Activated CD4-positive, alpha-beta T cell treated with anti-CD3 and anti-CD28 coated beads, Interleukin-2, amount 10 ng/mL, durations not matched to agents 7 days and 5 days (primary cell): ENCODE data around the gene CLMN. TPM values are rescaled to one million over a fixed set of nuclear protein-coding genes. Genes with fewer than 3 reads are reported as not detected.

Experiments used
- CTCF ChIA-PET: fragments of 350-600 bp; sonication (Branson Sonifier 250); formaldehyde crosslinking; loops from one replicate; lab custom pipeline; 2021; ENCODE audit warnings: antibody characterized with exemption; lab: Charles Lee
- POLR2A ChIA-PET: fragments of 350-600 bp; sonication (Branson Sonifier 250); formaldehyde crosslinking; loops from one replicate; lab custom pipeline; 2021; ENCODE audit warnings: antibody characterized with exemption; lab: Charles Lee
- DNase-seq: peaks from one replicate; pipeline ENCODE4 v3.0.0-alpha.2; 2020
- H3K27ac Mint-ChIP-seq: one replicate; pipeline ENCODE4 v1.8.0; 2021; ENCODE audit warnings: mild to moderate bottlenecking, moderate library complexity, mixed read lengths
- H3K27me3 Mint-ChIP-seq: one replicate; pipeline ENCODE4 v1.8.0; 2021; ENCODE audit warnings: mixed read lengths
- H3K36me3 Mint-ChIP-seq: one replicate; pipeline ENCODE4 v1.8.0; 2021; ENCODE audit warnings: low read depth, mixed read lengths
- H3K4me1 Mint-ChIP-seq: one replicate; pipeline ENCODE4 v1.8.0; 2021; ENCODE audit warnings: mixed read lengths
- H3K4me3 Mint-ChIP-seq: one replicate; pipeline ENCODE4 v1.8.0; 2021; ENCODE audit warnings: mild to moderate bottlenecking, moderate library complexity, mixed read lengths
- H3K9me3 Mint-ChIP-seq: one replicate; pipeline ENCODE4 v1.8.0; 2021; ENCODE audit warnings: mixed read lengths
- total RNA-seq, 2 experiments: library from RNA; stranded (reverse); gene quantifications; one replicate each; pipeline ENCODE4 v1.2.3, GENCODE V29; 2021

CLMN gene
- total RNA-seq, 2 experiments from 2014 or later, result 0.42 to 0.94 TPM

DNA sequence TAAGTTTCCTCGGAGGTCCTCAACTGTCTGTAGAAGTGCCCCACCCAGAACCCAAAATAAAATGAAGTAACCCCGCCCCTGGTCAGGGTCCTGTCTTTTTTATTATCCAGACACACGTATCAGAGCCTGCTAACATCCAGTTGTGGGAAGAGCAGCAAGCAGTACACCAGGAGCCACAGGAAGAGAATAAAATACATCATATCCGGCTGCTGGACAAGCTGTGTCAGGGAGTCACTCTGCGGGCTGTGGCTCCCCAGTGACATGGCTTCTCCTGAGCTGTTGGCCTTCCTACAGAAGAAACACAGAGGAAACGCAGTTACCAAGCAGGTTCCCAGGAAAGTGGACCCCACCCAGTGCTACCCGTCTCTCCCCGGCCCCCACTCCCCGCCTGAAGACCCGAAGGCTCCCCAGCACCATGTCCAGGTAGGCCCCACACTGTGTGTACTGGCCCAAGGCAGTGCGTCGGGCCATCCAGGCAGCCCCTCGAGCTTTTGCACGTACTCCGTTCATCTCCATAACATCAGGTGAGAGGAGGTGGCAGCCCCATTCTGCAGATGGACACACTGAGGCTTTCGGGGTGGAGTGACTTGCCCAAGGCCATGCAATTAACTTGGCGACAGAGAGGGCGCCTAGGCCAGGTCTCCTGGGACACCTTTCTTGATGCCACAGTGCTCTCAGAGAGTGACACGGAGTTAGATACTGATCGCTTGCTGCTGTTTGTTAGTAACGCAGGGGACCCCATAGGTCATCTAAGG, 128.1 kb downstream of the CLMN start:
- CTCF ChIA-PET, result no interaction called here
- no peaks in the 10 kb centered on the region for H3K4me1 Mint-ChIP-seq
- H3K4me3 Mint-ChIP-seq, result no peak overlapping the region
- peaks cover 12% of the 10 kb centered on the region for H3K27me3 Mint-ChIP-seq
- POLR2A ChIA-PET, result no interaction called here
- H3K27ac Mint-ChIP-seq, result no peak overlapping the region
- no peaks in the 10 kb centered on the region for H3K36me3 Mint-ChIP-seq
- no peak for DNase-seq
- peaks cover 6% of the 10 kb centered on the region for H3K9me3 Mint-ChIP-seq

- no peaks in the 10 kb centered on the region for H3K4me1 Mint-ChIP-seq
- DNase-seq, result no peak
- POLR2A ChIA-PET, result no interaction called here
- CTCF ChIA-PET, result no interaction called here
- H3K9me3 Mint-ChIP-seq, result peaks cover 6% of the 10 kb centered on the region
- no peak overlapping the region for H3K4me3 Mint-ChIP-seq
- no peak overlapping the region for H3K27ac Mint-ChIP-seq
- H3K36me3 Mint-ChIP-seq, result no peaks in the 10 kb centered on the region
- H3K27me3 Mint-ChIP-seq, result peaks cover 18% of the 10 kb centered on the region
Measured at GRCh38 chr14:95190857-95191256, 128.9 kb downstream of the CLMN start.

GRCh38 chr14:95190346-95190840, 129.3 kb downstream of the CLMN start:
- no peak overlapping the region for H3K4me3 Mint-ChIP-seq
- no peak for DNase-seq
- H3K27me3 Mint-ChIP-seq, result peaks cover 23% of the 10 kb centered on the region
- no peak overlapping the region for H3K27ac Mint-ChIP-seq
- H3K4me1 Mint-ChIP-seq, result no peaks in the 10 kb centered on the region
- ChIA-PET POLR2A (no interaction called here), CTCF (no interaction called here)
- peaks cover 6% of the 10 kb centered on the region for H3K9me3 Mint-ChIP-seq
- no peaks in the 10 kb centered on the region for H3K36me3 Mint-ChIP-seq

DNA sequence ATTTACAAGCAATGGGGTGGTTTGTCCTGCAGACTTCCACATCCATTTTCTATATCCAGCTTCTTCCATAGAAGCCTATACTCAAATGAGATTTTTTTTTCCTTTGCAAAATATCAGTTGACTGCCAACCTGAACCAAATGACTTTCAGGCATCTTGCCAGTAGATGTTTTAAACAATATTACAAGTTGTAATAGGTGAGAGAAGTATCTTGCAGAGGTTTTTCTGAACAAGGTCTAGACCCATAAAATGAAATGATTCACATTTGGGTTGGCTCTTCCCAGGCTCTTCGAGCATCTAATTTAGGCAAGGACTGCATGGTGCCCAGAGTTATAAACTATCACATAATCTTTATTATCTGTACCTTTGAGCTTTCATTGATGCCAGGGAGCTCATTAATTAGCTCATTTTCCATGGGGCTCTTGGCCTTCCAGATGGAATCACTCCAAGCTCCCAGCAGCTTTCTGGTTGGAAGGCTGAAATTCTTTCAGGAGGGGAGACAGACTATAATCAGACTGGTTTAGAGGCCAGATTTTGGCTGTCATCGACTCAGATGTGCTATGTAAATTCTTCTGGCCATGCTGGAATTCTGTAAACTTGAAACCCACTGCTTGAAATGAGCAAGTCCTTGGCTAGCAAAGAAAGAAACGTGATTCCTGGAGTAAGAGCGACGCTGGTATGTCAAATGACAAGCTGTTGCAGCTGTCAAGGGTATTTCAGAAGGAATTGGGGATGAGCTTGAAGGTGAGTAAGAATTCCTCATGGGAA, 130.2 kb downstream of the CLMN start:
- no peak for DNase-seq
- H3K4me3 Mint-ChIP-seq, result no peak overlapping the region
- H3K9me3 Mint-ChIP-seq, result peaks cover 6% of the 10 kb centered on the region
- CTCF ChIA-PET, result no interaction called here
- H3K27me3 Mint-ChIP-seq, result peaks cover 25% of the 10 kb centered on the region
- H3K27ac Mint-ChIP-seq, result no peak overlapping the region
- POLR2A ChIA-PET, result no interaction called here
- H3K4me1 Mint-ChIP-seq, result no peaks in the 10 kb centered on the region
- no peaks in the 10 kb centered on the region for H3K36me3 Mint-ChIP-seq

GRCh38 chr14:95188380-95188779, 131.3 kb downstream of the CLMN start:
- no peaks in the 10 kb centered on the region for H3K4me1 Mint-ChIP-seq
- H3K36me3 Mint-ChIP-seq, result no peaks in the 10 kb centered on the region
- no peak overlapping the region for H3K27ac Mint-ChIP-seq
- no peak overlapping the region for H3K4me3 Mint-ChIP-seq
- ChIA-PET CTCF (no interaction called here), POLR2A (interaction anchor here (0.6 kb wide), 1 partner anchor 1251 kb away, joined by 3 read pairs; no protein-coding TSS in a partner anchor)
- H3K27me3 Mint-ChIP-seq, result peaks cover 27% of the 10 kb centered on the region
- DNase-seq, result no peak
- H3K9me3 Mint-ChIP-seq, result peaks cover 6% of the 10 kb centered on the region

- DNase-seq, result no peak
- no peak overlapping the region for H3K4me3 Mint-ChIP-seq
- POLR2A ChIA-PET, result no interaction called here
- peaks cover 29% of the 10 kb centered on the region for H3K27me3 Mint-ChIP-seq
- H3K4me1 Mint-ChIP-seq, result no peaks in the 10 kb centered on the region
- no peak overlapping the region for H3K27ac Mint-ChIP-seq
- no peaks in the 10 kb centered on the region for H3K36me3 Mint-ChIP-seq
- peaks cover 6% of the 10 kb centered on the region for H3K9me3 Mint-ChIP-seq
- CTCF ChIA-PET, result interaction anchor here (0.6 kb wide), 1 partner anchor 693 kb away, joined by 4 read pairs; no protein-coding TSS in a partner anchor
Measured at GRCh38 chr14:95185767-95186392, 133.8 kb downstream of the CLMN start.

DNA sequence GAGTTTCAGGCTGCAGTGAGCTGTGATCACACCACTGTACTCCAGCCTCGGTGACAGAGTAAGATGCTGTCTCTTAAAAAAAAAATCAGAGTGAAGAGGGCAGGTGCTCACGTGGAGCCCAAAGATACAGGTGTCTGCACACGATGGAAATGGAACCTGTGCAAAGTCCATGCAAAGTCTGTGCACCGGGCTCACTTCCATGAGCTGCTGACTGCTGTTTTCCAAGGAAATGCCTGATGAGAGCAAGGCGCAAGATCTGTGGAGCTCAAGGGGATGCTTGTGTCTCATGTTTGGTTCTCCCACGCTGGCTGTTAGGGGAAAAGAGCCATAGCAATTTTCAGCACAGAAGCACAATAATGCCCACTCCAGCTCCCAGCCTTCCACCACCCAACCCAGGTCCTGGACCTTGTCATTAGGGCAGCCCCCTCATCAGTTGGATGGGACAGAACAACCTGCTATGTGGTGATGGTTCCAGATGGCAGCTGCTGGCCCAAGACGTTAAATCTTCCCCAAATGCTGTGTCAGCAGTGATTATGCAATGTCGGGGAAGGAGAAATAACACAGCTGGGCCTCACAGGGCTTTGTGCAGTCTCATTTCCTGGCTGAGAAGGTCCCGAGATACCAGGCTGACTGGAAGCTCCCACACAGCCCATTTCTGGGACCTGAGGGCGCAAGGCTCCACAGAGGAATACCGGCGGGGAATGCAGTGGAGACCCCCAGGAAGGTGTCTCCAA, 134.5 kb downstream of the CLMN start:
- Mint-ChIP-seq H3K9me3 (peaks cover 6% of the 10 kb centered on the region), H3K4me3 (no peak overlapping the region), H3K4me1 (no peaks in the 10 kb centered on the region), H3K27ac (no peak overlapping the region), H3K36me3 (no peaks in the 10 kb centered on the region), H3K27me3 (peaks cover 29% of the 10 kb centered on the region)
- no peak for DNase-seq
- POLR2A ChIA-PET, result no interaction called here
- CTCF ChIA-PET, result interaction anchor here (0.6 kb wide), 2 partner anchors 15 to 693 kb away, joined by 3 to 4 read pairs; no protein-coding TSS in a partner anchor

GRCh38 chr14:95184413-95184790, 135.3 kb downstream of the CLMN start:
- no peaks in the 10 kb centered on the region for H3K36me3 Mint-ChIP-seq
- H3K4me3 Mint-ChIP-seq, result no peak overlapping the region
- ChIA-PET CTCF (interaction anchor here (0.6 kb wide), 1 partner anchor 253 kb away, joined by 3 read pairs; no protein-coding TSS in a partner anchor), POLR2A (no interaction called here)
- peaks cover 6% of the 10 kb centered on the region for H3K9me3 Mint-ChIP-seq
- H3K27ac Mint-ChIP-seq, result no peak overlapping the region
- H3K27me3 Mint-ChIP-seq, result peaks cover 29% of the 10 kb centered on the region
- no peaks in the 10 kb centered on the region for H3K4me1 Mint-ChIP-seq
- DNase-seq, result no peak

GRCh38 chr14:95183532-95184412, 135.9 kb downstream of the CLMN start:
- H3K27me3 Mint-ChIP-seq, result peaks cover 29% of the 10 kb centered on the region

GRCh38 chr14:95183082-95183481, 136.6 kb downstream of the CLMN start:
- POLR2A ChIA-PET, result no interaction called here
- H3K27ac Mint-ChIP-seq, result no peak overlapping the region
- H3K36me3 Mint-ChIP-seq, result no peaks in the 10 kb centered on the region
- no peak overlapping the region for H3K4me3 Mint-ChIP-seq
- CTCF ChIA-PET, result no interaction called here
- H3K4me1 Mint-ChIP-seq, result no peaks in the 10 kb centered on the region
- peaks cover 25% of the 10 kb centered on the region for H3K27me3 Mint-ChIP-seq
- peaks cover 4% of the 10 kb centered on the region for H3K9me3 Mint-ChIP-seq
- DNase-seq, result no peak

More at GRCh38 chr14:95183532-95184412, 135.9 kb downstream of the CLMN start:
- H3K36me3 Mint-ChIP-seq, result no peaks in the 10 kb centered on the region
- no peak overlapping the region for H3K4me3 Mint-ChIP-seq
- ChIA-PET CTCF (interaction anchor here (0.6 kb wide), 1 partner anchor 254 kb away, joined by 3 read pairs; no protein-coding TSS in a partner anchor), POLR2A (no interaction called here)
- DNase-seq, result no peak
- no peak overlapping the region for H3K27ac Mint-ChIP-seq
- no peaks in the 10 kb centered on the region for H3K4me1 Mint-ChIP-seq
- H3K9me3 Mint-ChIP-seq, result peaks cover 6% of the 10 kb centered on the region

DNA sequence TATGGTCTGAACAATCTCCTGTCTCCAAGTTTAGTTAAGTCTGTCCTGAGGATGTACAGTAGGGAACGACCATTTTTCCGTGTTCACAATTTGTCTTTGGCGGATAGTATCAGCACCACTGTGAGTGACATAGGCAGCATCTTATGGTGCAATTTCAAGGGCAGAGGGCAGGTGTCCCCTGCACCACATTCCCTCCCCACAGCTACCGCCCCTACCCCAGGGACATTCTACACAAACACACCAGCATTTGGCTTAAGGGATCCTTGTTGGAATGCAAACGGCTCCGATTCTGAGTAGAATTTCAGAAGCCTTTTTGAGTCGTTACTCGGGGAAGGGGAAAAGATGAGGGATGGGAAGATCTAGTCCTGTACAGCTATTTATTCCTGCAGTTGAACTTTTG, 137.3 kb downstream of the CLMN start:
- Mint-ChIP-seq H3K4me1 (no peaks in the 10 kb centered on the region), H3K36me3 (no peaks in the 10 kb centered on the region), H3K27ac (no peak overlapping the region), H3K9me3 (peaks cover 3% of the 10 kb centered on the region), H3K27me3 (peaks cover 23% of the 10 kb centered on the region), H3K4me3 (no peak overlapping the region)
- POLR2A ChIA-PET, result no interaction called here
- CTCF ChIA-PET, result no interaction called here
- DNase-seq, result no peak
